DMS 273 treated with DMSO at 0.1 percent for 48 hours (cell line): ENCODE data around the gene GALNT9.

Source experiments
- DNase-seq: peaks from one replicate; lab custom pipeline; 2025; lab: John Stamatoyannopoulos, UW

The GALNT9 gene

GRCh38 chr12:132168311-132169031 lies 160.9 kb downstream of the GALNT9 start:
- no peak for DNase-seq

- no peak for DNase-seq
These were observed 161.6 kb downstream of the GALNT9 start for GRCh38 chr12:132167611-132168310.

GRCh38 chr12:132166801-132167591 lies 162.4 kb downstream of the GALNT9 start:
- DNase-seq: no peak

- DNase-seq: no peak
These were observed 163.3 kb downstream of the GALNT9 start for GRCh38 chr12:132166093-132166492.

DNA sequence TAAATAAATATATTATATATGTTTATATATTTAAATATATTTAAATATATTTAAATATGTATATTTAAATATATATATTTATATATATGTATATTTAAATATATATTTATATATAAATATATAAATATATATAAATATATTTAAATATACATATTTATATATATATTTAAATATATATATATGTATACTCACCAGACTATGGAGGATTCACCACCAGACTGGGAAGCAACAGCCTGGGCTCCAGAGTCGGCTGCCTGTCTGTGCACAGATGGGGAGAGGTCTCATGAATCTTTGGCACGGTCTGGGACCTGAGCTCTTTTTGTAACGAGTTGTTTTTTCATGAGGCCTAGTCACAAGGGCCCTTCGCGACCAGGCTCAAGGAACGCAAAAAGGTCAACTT lies 163.8 kb downstream of the GALNT9 start:
- no peak for DNase-seq

GRCh38 chr12:132164426-132164825 lies 165.0 kb downstream of the GALNT9 start:
- no peak for DNase-seq

DNA sequence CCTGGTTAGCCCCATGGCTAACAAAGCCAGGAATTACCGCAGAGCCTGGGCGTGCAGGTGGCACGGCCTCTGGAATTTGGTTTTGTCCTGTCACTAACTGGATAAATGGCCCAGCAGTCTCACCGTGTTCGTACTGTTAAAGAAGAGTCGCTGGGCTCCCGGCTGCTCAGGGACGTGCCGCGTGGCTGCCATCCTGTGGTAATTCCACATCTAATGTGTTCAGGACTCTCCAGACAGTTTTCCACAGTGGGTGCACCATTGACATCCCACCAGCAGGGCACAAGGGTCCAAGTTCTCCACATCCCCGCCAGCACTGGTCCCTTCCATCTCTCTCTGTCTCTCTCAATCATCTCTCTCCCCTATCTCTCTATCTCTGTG lies 165.5 kb downstream of the GALNT9 start:
- DNase-seq: no peak

DNA sequence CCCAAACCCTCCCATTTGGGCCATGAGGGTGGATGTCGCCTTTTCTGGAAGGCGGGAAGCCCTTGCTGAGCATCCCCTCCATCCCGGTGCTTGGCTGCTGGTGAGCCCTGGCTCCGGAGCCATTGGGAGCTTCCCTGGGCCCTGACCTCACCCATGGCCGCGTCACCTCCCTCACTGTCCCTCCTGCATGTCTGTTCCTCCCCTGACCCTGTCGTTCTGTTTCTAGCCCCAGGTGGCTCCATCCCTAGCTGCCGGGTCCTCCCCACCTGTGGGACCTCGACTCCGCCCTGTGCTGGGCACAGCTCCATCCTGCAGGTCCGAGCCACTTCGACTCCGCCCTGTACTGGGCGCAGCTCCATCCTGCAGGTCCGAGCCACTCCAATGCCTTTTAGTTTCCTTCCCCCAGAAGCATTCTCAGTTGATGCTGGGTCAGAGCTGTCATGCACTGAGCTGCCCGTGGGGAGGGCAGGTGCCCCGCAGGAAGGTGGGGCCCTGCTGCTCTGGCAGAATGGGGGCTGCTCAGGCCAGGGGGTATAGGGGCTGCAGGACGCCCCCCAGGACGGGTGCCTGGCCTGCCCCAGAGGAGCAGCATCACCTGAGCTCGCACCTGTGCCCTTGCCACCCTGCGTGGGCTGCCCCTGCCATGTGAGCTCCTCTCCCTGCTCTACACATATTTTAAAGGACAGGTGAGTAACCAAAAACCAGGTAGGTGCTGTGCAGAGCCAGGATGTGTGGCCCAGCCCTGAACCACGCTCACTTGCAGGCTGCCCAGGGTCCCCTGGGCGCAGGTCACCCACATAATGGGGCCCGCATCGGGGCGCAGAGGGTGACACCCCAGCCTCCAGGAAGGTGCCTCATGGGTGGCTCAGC lies 166.1 kb downstream of the GALNT9 start:
- no peak for DNase-seq

DNA sequence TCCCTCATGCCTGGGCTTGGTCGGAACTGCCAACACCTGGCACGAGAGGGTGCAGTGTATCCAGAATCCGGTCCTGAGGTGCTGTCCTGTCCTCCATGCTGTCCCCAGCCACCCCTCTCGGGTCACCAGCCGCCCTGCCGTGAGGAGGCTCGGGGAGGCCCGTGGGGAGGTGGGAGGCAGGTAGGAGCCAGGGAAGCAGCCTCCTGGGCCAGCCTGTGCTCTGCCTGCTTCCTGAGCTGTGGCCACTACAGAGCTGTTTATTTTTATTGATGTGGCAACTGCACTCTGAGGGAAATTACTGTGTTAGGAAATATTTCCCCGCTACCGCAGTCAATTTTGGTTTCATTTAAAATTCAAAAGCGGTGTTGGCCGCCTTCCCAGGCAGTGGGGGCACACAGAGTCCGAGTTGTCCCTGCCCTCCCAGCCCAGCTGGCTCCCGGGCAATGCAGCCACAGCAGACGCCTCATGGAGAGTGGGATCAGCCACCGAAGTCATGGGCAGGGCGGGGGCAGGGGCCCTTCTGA lies 166.8 kb downstream of the GALNT9 start:
- DNase-seq: no peak

DNA sequence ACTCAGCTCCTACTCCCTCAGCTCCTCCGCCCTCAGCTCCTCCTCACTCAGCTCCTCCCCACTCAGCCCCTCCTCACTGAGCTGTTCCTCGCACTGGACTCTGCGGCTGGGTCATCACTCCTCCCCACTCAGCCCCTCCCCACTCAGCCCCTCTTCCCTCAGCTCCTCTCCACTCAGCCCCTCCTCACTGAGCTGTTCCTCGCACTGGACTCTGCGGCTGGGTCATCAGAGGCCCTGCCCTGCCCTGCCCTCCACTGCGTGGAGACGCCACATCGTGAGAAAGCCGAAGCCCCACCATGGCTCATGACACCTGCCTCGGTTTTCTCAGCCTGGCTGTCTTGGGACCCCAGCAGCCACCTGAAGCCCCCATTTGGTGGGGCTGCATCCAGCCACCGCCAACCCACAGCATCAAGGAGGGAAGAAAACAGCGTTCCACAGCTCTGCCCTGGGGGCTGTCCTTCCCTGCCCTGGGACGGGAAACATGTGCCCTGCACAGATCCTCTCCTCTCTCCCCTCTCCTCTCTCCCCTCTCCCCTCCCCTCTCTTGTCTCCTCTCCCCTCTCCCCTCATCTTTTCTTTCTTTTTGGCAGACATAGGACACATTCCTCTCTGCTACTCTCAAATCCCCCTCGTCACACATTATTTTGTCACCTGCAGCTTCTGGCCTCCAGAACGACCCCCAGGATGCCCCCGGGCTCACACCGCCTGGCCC lies 167.4 kb downstream of the GALNT9 start:
- DNase-seq: no peak

- DNase-seq: no peak
These were observed 168.2 kb downstream of the GALNT9 start for GRCh38 chr12:132161036-132161781.

- DNase-seq: no peak
These were observed 168.8 kb downstream of the GALNT9 start for GRCh38 chr12:132160601-132161035.

DNA sequence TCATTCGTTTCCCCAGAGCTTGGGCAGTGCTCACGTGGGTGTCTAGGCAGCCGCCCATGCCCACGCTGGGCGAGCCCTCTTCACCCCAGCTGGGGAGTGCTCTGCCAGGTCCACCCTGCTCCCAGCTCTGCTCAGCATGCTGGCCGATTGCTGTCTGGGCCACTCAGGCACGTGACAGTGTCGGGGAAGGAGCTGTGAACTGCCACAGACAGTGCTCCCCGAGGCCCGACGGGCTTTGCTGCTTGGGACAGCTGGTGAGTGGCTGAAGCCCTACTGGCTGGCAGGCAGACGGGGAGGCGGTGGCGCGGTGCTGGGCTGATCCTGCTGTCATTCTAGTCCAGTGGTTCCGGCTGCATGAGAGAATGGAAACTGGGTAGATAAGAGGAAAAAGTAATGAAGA lies 169.4 kb downstream of the GALNT9 start:
- DNase-seq: no peak

DNA sequence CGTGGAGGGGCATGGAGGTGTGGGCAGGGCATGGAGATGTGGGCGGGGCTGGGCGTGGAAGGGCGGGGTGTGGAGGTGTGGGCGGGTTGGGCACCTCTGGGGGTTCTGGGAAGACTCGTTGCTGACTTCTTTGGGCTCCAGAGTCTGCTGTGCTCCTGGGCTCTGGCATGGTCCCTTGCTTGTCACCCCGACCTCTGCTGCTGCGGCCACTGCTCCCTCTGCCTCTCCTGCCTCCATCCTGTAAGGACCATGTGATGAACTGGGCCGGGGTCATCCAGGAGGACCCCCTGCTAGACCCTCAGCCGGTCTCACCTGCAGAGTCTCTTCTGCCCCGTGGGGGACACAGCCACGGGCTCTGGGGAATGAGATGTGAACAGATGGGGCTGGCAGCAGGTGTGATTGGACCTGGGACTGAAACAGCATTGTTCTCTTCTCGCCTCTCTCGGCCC lies 169.8 kb downstream of the GALNT9 start:
- no peak for DNase-seq

DNA sequence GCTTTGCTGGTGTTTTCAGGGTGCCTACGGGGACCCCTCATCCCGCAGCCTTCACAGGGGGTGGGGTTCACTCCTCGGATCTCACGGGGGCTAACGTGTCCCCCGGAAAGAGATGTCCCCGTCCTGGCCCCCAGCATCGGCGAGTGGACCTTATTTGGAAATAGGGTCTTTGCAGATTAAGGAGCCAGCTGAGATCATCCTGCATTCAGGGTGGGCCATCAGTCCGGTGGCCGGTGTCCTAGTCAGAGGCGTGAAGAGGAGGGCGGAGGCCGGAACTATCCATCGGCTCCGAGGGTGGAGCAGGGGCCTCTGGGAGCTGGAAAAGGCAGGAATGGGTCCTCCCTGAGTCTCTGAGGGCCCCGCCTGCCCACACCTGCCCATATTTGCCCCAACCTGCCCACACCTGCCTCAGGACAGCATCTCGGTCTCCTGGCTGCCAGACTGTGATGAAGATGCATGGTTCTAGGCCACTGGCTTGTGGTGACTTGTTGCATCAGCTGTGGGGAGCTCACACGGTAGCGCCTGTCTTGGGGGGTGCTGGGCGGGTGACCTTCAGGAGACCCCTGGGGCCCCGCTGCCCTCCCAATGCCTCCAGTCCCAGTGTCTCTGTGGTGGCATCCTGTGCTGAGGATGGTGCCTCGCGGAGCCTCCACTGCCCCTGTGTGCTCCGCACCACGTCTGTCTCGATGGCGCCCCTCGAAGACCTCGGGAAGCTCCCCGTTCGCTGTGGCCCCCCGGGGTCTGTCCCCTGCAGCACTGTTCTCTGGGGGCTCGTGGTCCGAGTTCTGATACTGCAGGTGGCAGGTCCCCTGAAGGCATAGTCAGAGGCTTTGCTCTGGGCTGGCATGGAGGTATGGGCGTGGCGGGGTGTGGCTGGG lies 170.5 kb downstream of the GALNT9 start:
- no peak for DNase-seq

GRCh38 chr12:132157733-132158409 lies 171.5 kb downstream of the GALNT9 start:
- no peak for DNase-seq

- DNase-seq: no peak
These were observed 172.6 kb downstream of the GALNT9 start for GRCh38 chr12:132156573-132157325.
